Activated naive CD8-positive, alpha-beta T cell treated with anti-CD3 and anti-CD28 coated beads, Interleukin-2, amount 10 ng/mL, durations not matched to agents 7 days and 5 days (primary cell): ENCODE results near the gene SIRPB2. TPM values are rescaled to one million over a fixed set of nuclear protein-coding genes. Genes with fewer than 3 reads are reported as not detected.

ENCODE experiments used
- ATAC-seq: fragments of 150-1000 bp; cut with Tn5 transposase; one replicate; pipeline ENCODE4 v1.10.0; 2021; ENCODE audit warnings: low read depth, moderate library complexity
- POLR2A ChIA-PET: fragments of 350-600 bp; sonication (Branson Sonifier 250); formaldehyde crosslinking; loops from one replicate; lab custom pipeline; 2021; ENCODE audit warnings: antibody characterized with exemption; lab: Charles Lee
- DNase-seq: peaks from one replicate; pipeline ENCODE4 v3.0.0; 2021
- H3K27ac Mint-ChIP-seq: one replicate; pipeline ENCODE4 v1.8.0; 2022; ENCODE audit warnings: mild to moderate bottlenecking, mixed read lengths
- H3K27me3 Mint-ChIP-seq: one replicate; pipeline ENCODE4 v1.8.0; 2022; ENCODE audit warnings: mild to moderate bottlenecking, moderate library complexity, mixed read lengths
- H3K36me3 Mint-ChIP-seq: one replicate; pipeline ENCODE4 v1.8.0; 2021; ENCODE audit warnings: mild to moderate bottlenecking, mixed read lengths
- H3K4me1 Mint-ChIP-seq: one replicate; pipeline ENCODE4 v1.8.0; 2021; ENCODE audit warnings: mixed read lengths
- H3K4me3 Mint-ChIP-seq: one replicate; pipeline ENCODE4 v1.8.0; 2022; ENCODE audit warnings: mild to moderate bottlenecking, moderate library complexity, mixed read lengths
- H3K9me3 Mint-ChIP-seq: one replicate; pipeline ENCODE4 v1.8.0; 2021; ENCODE audit warnings: mixed read lengths
- total RNA-seq, 2 experiments: library from RNA; stranded (reverse); gene quantifications; one replicate each; pipeline ENCODE4 v1.2.3, GENCODE V29; 2021

Gene SIRPB2
- total RNA-seq, 2 experiments from 2014 or later = not detected

GRCh38 chr20:1438361-1438760 lies 52.9 kb downstream of the SIRPB2 start:
- no peak for ATAC-seq
- POLR2A ChIA-PET = interaction anchor here (0.6 to 2.1 kb wide), 2 partner anchors 46 to 72 kb away, joined by 3 to 7 read pairs; partner anchors contain the start of gene FKBP1A
- H3K27me3 Mint-ChIP-seq = peaks cover 2% of the 10 kb centered on the region
- no peaks in the 10 kb centered on the region for H3K9me3 Mint-ChIP-seq
- no peak for DNase-seq
- H3K27ac Mint-ChIP-seq = peak overlapping the region; percentile 38
- H3K4me3 Mint-ChIP-seq = no peak overlapping the region
- H3K4me1 Mint-ChIP-seq = peaks cover 33% of the 10 kb centered on the region
- peaks cover 12% of the 10 kb centered on the region for H3K36me3 Mint-ChIP-seq

GRCh38 chr20:1437235-1437904 lies 53.9 kb downstream of the SIRPB2 start:
- H3K27ac Mint-ChIP-seq = no peak overlapping the region
- peaks cover 10% of the 10 kb centered on the region for H3K36me3 Mint-ChIP-seq
- peaks cover 9% of the 10 kb centered on the region for H3K27me3 Mint-ChIP-seq
- H3K4me3 Mint-ChIP-seq = no peak overlapping the region
- no peaks in the 10 kb centered on the region for H3K9me3 Mint-ChIP-seq
- peaks cover 38% of the 10 kb centered on the region for H3K4me1 Mint-ChIP-seq
- POLR2A ChIA-PET = interaction anchor here (2.1 kb wide), 1 partner anchor 45 kb away, joined by 7 read pairs; the partner anchor contains the start of gene FKBP1A
- ATAC-seq (no peak), DNase-seq (peak; percentile 83)

DNA sequence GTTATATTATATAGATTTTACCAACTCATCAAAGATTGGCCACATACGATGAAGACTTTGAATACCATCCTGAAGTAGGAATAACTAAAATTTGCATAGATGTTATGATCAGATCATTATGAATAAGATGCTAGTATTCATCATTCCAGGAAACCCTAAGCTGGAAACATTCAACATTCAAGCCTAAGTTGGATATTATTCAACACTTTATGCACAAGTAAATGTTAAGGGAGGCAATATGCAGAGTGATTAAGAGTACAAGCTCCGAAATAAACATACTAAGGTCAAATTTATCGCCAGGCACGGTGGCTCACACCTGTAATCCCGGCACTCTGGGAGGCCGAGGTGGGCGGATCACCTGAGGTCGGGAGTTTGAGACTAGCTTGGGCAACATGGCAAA lies 55.0 kb downstream of the SIRPB2 start:
- POLR2A ChIA-PET = interaction anchor here (0.8 to 2.2 kb wide), 2 partner anchors 47 to 111 kb away, joined by 3 to 7 read pairs; no protein-coding TSS in a partner anchor
- H3K4me3 Mint-ChIP-seq = no peak overlapping the region
- DNase-seq = no peak
- H3K27me3 Mint-ChIP-seq = peaks cover 18% of the 10 kb centered on the region
- ATAC-seq = no peak
- H3K27ac Mint-ChIP-seq = no peak overlapping the region
- H3K36me3 Mint-ChIP-seq = peaks cover 5% of the 10 kb centered on the region
- H3K9me3 Mint-ChIP-seq = no peaks in the 10 kb centered on the region
- peaks cover 37% of the 10 kb centered on the region for H3K4me1 Mint-ChIP-seq

GRCh38 chr20:1435337-1435699 lies 55.9 kb downstream of the SIRPB2 start:
- H3K9me3 Mint-ChIP-seq = no peaks in the 10 kb centered on the region
- H3K36me3 Mint-ChIP-seq = peaks cover 3% of the 10 kb centered on the region
- peaks cover 35% of the 10 kb centered on the region for H3K4me1 Mint-ChIP-seq
- no peak overlapping the region for H3K4me3 Mint-ChIP-seq
- H3K27me3 Mint-ChIP-seq = peaks cover 21% of the 10 kb centered on the region
- no peak for ATAC-seq
- H3K27ac Mint-ChIP-seq = no peak overlapping the region
- no peak for DNase-seq
- POLR2A ChIA-PET = interaction anchor here (0.5 to 2.2 kb wide), 3 partner anchors 43 to 154 kb away, joined by 3 to 7 read pairs (median 3); no protein-coding TSS in a partner anchor

- POLR2A ChIA-PET = interaction anchor here (0.9 to 2.2 kb wide), 2 partner anchors 43 to 110 kb away, joined by 3 to 7 read pairs; no protein-coding TSS in a partner anchor
- no peaks in the 10 kb centered on the region for H3K9me3 Mint-ChIP-seq
- ATAC-seq = peak; percentile 81
- peak overlapping the region; percentile 26 for H3K4me3 Mint-ChIP-seq
- H3K27ac Mint-ChIP-seq = peak overlapping the region; percentile 57
- peaks cover 3% of the 10 kb centered on the region for H3K36me3 Mint-ChIP-seq
- peaks cover 25% of the 10 kb centered on the region for H3K27me3 Mint-ChIP-seq
- DNase-seq = peak; percentile 66
- peaks cover 32% of the 10 kb centered on the region for H3K4me1 Mint-ChIP-seq
Observed at GRCh38 chr20:1434571-1435336, 56.5 kb downstream of the SIRPB2 start.

DNA sequence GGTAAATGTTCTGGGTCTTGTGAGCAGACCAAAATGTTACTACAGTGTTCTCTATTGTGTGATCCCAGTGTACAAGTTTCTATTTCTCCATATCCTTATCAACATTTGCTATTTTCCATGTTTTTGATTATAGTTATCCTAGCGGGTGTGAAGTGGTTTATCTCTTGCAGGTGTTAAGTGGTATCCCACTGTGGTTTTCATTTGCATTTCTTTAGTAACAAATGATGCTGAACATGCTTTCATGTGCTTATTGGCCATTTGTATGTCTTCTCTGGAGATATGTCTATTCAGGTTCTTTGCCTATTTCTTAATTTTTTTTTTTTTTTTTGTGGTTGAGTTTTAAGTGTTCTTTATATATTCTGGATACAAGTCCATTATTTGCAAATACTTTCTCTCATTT lies 60.1 kb downstream of the SIRPB2 start:
- Mint-ChIP-seq H3K36me3 (peaks cover 3% of the 10 kb centered on the region), H3K4me1 (peaks cover 39% of the 10 kb centered on the region), H3K9me3 (no peaks in the 10 kb centered on the region), H3K27me3 (peaks cover 25% of the 10 kb centered on the region), H3K27ac (no peak overlapping the region), H3K4me3 (no peak overlapping the region)
- DNase-seq (no peak), ATAC-seq (no peak)
- POLR2A ChIA-PET = no interaction called here

DNA sequence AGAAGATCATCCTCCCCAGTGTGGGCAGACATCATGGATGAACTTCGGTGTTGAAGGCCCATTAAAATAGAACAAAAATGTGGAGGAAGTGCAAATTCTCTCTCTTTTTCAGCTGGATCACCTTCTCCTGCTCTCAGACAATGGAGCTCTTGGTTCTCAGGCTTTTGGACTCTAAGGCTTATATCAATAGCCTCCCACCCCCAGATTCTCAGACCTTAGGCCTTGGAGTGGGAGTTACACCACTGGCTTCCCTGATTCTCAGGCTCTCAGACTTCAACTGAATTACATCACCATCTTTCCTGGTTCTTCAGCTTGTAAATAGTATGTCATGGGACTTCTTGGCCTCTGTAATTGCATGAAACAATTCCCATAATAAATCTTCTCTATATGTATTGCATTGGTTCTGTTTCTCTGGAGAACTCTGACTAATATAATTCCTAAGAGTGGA lies 61.2 kb downstream of the SIRPB2 start:
- ATAC-seq (no peak), DNase-seq (no peak)
- no peak overlapping the region for H3K27ac Mint-ChIP-seq
- peaks cover 3% of the 10 kb centered on the region for H3K36me3 Mint-ChIP-seq
- POLR2A ChIA-PET = no interaction called here
- peaks cover 25% of the 10 kb centered on the region for H3K27me3 Mint-ChIP-seq
- H3K4me1 Mint-ChIP-seq = peaks cover 33% of the 10 kb centered on the region
- no peak overlapping the region for H3K4me3 Mint-ChIP-seq
- H3K9me3 Mint-ChIP-seq = no peaks in the 10 kb centered on the region

DNA sequence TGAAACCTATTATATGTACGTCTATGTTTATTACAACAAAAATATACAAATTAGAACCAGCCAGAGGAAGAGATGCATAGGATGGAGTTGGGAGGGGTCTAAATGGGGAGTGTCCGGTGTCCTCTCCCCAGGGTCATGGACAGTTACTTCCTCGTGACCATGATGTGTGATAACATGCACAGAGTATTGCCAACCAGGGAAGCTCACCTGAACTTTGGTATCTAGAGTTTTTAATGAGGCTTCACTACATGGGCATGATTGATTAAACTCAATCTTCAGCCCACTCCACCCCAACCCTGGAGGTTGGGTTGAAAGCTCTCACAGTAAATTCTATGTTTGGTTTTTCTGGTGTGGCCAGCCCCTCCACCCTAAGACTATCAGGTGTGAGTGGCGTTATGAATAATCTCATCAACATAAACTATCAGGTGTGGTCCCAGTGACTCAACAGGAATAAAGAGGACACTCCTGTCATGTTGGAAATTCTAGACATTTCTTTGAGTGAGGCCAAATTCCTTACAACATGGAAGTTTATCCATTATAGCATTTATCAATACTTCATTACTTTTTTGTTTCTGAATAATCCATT lies 62.0 kb downstream of the SIRPB2 start:
- ATAC-seq = no peak
- Mint-ChIP-seq H3K27me3 (peaks cover 25% of the 10 kb centered on the region), H3K4me3 (no peak overlapping the region), H3K36me3 (peaks cover 1% of the 10 kb centered on the region), H3K4me1 (peaks cover 26% of the 10 kb centered on the region), H3K27ac (no peak overlapping the region), H3K9me3 (no peaks in the 10 kb centered on the region)
- DNase-seq = no peak
- POLR2A ChIA-PET = no interaction called here

DNA sequence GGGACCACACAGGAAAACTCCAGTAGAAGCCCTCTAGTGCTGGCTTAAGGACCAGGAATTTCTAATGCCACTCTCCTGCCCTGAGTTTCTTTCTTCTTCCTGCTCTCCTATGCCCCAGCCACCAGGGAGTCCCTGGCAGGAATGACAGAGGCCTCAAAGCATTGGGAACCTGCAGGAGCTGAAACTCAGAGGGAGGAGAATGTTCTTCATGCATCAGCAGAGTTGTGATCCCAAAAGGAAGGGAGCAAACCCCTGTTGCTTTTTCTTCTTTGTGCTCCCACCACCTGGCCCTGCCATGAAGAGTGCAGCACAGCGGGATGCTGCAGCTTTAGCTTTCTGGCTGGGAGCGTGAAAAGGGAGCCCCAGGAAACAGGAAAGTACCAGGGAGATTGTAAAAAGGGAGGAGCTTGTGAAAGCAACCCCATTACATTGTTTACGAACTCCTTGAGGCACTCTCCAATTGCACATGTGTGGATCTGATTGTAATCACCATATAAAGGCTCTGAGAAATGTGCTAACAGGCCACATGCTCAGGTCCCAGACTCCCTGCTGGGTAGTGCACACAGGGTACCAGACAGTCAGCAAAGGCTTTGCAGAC lies 63.7 kb downstream of the SIRPB2 start:
- no peak for ATAC-seq
- no peak for DNase-seq
- Mint-ChIP-seq H3K27me3 (peaks cover 17% of the 10 kb centered on the region), H3K27ac (no peak overlapping the region), H3K9me3 (no peaks in the 10 kb centered on the region), H3K4me3 (no peak overlapping the region), H3K36me3 (peaks cover 1% of the 10 kb centered on the region), H3K4me1 (peaks cover 27% of the 10 kb centered on the region)
- POLR2A ChIA-PET = no interaction called here

GRCh38 chr20:1426231-1426849 lies 64.9 kb downstream of the SIRPB2 start:
- H3K4me3 Mint-ChIP-seq = no peak overlapping the region
- no peaks in the 10 kb centered on the region for H3K9me3 Mint-ChIP-seq
- peaks cover 23% of the 10 kb centered on the region for H3K4me1 Mint-ChIP-seq
- DNase-seq (no peak), ATAC-seq (no peak)
- H3K27me3 Mint-ChIP-seq = peaks cover 9% of the 10 kb centered on the region
- peaks cover 1% of the 10 kb centered on the region for H3K36me3 Mint-ChIP-seq
- H3K27ac Mint-ChIP-seq = no peak overlapping the region
- POLR2A ChIA-PET = interaction anchor here (0.7 kb wide), 1 partner anchor 160 kb away, joined by 4 read pairs; the partner anchor contains the start of gene SNPH
